Memory B cell (primary cell): ENCODE results near the gene FGA.

Experiments used
- ATAC-seq: fragments of 150-1000 bp; cut with Tn5 transposase; 2 replicates; pipeline ENCODE4 v1.10.0; 2021; ENCODE audit warnings: low read depth, mild to moderate bottlenecking, moderate library complexity
- DNase-seq, 2 donors: peaks; one replicate each; pipeline ENCODE4 v3.0.0; 2022; ENCODE audit warnings: low spot score in 2 of 2
- H3K27ac Mint-ChIP-seq: one replicate; pipeline ENCODE4 v1.8.0; 2022; ENCODE audit warnings: mild to moderate bottlenecking, moderate library complexity, mixed read lengths
- H3K27me3 Mint-ChIP-seq: one replicate; pipeline ENCODE4 v1.8.0; 2022; ENCODE audit warnings: mixed read lengths
- H3K36me3 Mint-ChIP-seq: one replicate; pipeline ENCODE4 v1.8.0; 2022; ENCODE audit warnings: mild to moderate bottlenecking, mixed read lengths
- H3K4me1 Mint-ChIP-seq: one replicate; pipeline ENCODE4 v1.8.0; 2022; ENCODE audit warnings: mixed read lengths
- H3K4me3 Mint-ChIP-seq: one replicate; pipeline ENCODE4 v1.8.0; 2022; ENCODE audit warnings: mild to moderate bottlenecking, moderate library complexity, mixed read lengths
- H3K9me3 Mint-ChIP-seq: one replicate; pipeline ENCODE4 v1.8.0; 2022; ENCODE audit warnings: mixed read lengths

The FGA gene

GRCh38 chr4:154582723-154583122, 7.8 kb downstream of the FGA start:
- H3K4me1 Mint-ChIP-seq = no peaks in the 10 kb centered on the region
- H3K27me3 Mint-ChIP-seq = peaks cover 6% of the 10 kb centered on the region
- DNase-seq (no peak), ATAC-seq (no peak)
- H3K9me3 Mint-ChIP-seq = no peaks in the 10 kb centered on the region
- H3K36me3 Mint-ChIP-seq = no peaks in the 10 kb centered on the region
- H3K27ac Mint-ChIP-seq = no peak overlapping the region
- H3K4me3 Mint-ChIP-seq = no peak overlapping the region

- ATAC-seq (no peak), DNase-seq (no peak)
- Mint-ChIP-seq H3K4me3 (no peak overlapping the region), H3K36me3 (no peaks in the 10 kb centered on the region), H3K4me1 (no peaks in the 10 kb centered on the region), H3K27ac (no peak overlapping the region), H3K9me3 (no peaks in the 10 kb centered on the region), H3K27me3 (peaks cover 3% of the 10 kb centered on the region)
Measured at GRCh38 chr4:154579927-154580326, 10.6 kb downstream of the FGA start.

- Mint-ChIP-seq H3K4me3 (no peak overlapping the region), H3K27ac (no peak overlapping the region), H3K9me3 (no peaks in the 10 kb centered on the region), H3K27me3 (peaks cover 5% of the 10 kb centered on the region), H3K36me3 (no peaks in the 10 kb centered on the region), H3K4me1 (no peaks in the 10 kb centered on the region)
- no peak for DNase-seq
- ATAC-seq = no peak
Measured at GRCh38 chr4:154578919-154579318, 11.6 kb downstream of the FGA start.

GRCh38 chr4:154577324-154577723, 13.2 kb downstream of the FGA start:
- Mint-ChIP-seq H3K9me3 (no peaks in the 10 kb centered on the region), H3K27me3 (peaks cover 5% of the 10 kb centered on the region), H3K36me3 (no peaks in the 10 kb centered on the region), H3K4me1 (no peaks in the 10 kb centered on the region), H3K27ac (no peak overlapping the region), H3K4me3 (no peak overlapping the region)
- DNase-seq = no peak
- ATAC-seq = no peak

GRCh38 chr4:154574311-154574710, 16.2 kb downstream of the FGA start:
- no peak for DNase-seq
- no peak for ATAC-seq
- Mint-ChIP-seq H3K4me1 (no peaks in the 10 kb centered on the region), H3K27ac (no peak overlapping the region), H3K36me3 (no peaks in the 10 kb centered on the region), H3K4me3 (no peak overlapping the region), H3K9me3 (no peaks in the 10 kb centered on the region), H3K27me3 (peaks cover 11% of the 10 kb centered on the region)

- no peak for ATAC-seq
- H3K36me3 Mint-ChIP-seq = no peaks in the 10 kb centered on the region
- no peak overlapping the region for H3K4me3 Mint-ChIP-seq
- H3K27me3 Mint-ChIP-seq = peaks cover 9% of the 10 kb centered on the region
- H3K27ac Mint-ChIP-seq = no peak overlapping the region
- H3K9me3 Mint-ChIP-seq = no peaks in the 10 kb centered on the region
- DNase-seq = no peak
- no peaks in the 10 kb centered on the region for H3K4me1 Mint-ChIP-seq
Measured at GRCh38 chr4:154573190-154573870, 17.2 kb downstream of the FGA start.

GRCh38 chr4:154569584-154569983, 21.0 kb downstream of the FGA start:
- DNase-seq = no peak
- peaks cover 6% of the 10 kb centered on the region for H3K27me3 Mint-ChIP-seq
- H3K9me3 Mint-ChIP-seq = no peaks in the 10 kb centered on the region
- no peak for ATAC-seq
- no peaks in the 10 kb centered on the region for H3K4me1 Mint-ChIP-seq
- H3K27ac Mint-ChIP-seq = no peak overlapping the region
- H3K4me3 Mint-ChIP-seq = no peak overlapping the region
- H3K36me3 Mint-ChIP-seq = no peaks in the 10 kb centered on the region

GRCh38 chr4:154569028-154569427, 21.5 kb downstream of the FGA start:
- no peaks in the 10 kb centered on the region for H3K36me3 Mint-ChIP-seq
- ATAC-seq (no peak), DNase-seq (no peak)
- H3K4me3 Mint-ChIP-seq = no peak overlapping the region
- H3K4me1 Mint-ChIP-seq = no peaks in the 10 kb centered on the region
- H3K9me3 Mint-ChIP-seq = no peaks in the 10 kb centered on the region
- H3K27ac Mint-ChIP-seq = no peak overlapping the region
- peaks cover 6% of the 10 kb centered on the region for H3K27me3 Mint-ChIP-seq

- Mint-ChIP-seq H3K36me3 (no peaks in the 10 kb centered on the region), H3K9me3 (no peaks in the 10 kb centered on the region), H3K27ac (no peak overlapping the region), H3K4me1 (no peaks in the 10 kb centered on the region), H3K4me3 (no peak overlapping the region), H3K27me3 (peaks cover 5% of the 10 kb centered on the region)
- DNase-seq (no peak), ATAC-seq (no peak)
Measured at GRCh38 chr4:154566639-154567204, 23.8 kb downstream of the FGA start.

- no peak overlapping the region for H3K27ac Mint-ChIP-seq
- H3K36me3 Mint-ChIP-seq = no peaks in the 10 kb centered on the region
- DNase-seq = no peak
- peaks cover 3% of the 10 kb centered on the region for H3K27me3 Mint-ChIP-seq
- H3K4me1 Mint-ChIP-seq = no peaks in the 10 kb centered on the region
- ATAC-seq = no peak
- no peaks in the 10 kb centered on the region for H3K9me3 Mint-ChIP-seq
- no peak overlapping the region for H3K4me3 Mint-ChIP-seq
Measured at GRCh38 chr4:154565704-154566103, 24.8 kb downstream of the FGA start.

- ATAC-seq = no peak
- no peaks in the 10 kb centered on the region for H3K36me3 Mint-ChIP-seq
- no peaks in the 10 kb centered on the region for H3K9me3 Mint-ChIP-seq
- H3K27me3 Mint-ChIP-seq = no peaks in the 10 kb centered on the region
- DNase-seq = no peak
- no peak overlapping the region for H3K27ac Mint-ChIP-seq
- peaks cover 3% of the 10 kb centered on the region for H3K4me1 Mint-ChIP-seq
- H3K4me3 Mint-ChIP-seq = no peak overlapping the region
Measured at GRCh38 chr4:154564311-154564710, 26.2 kb downstream of the FGA start.

GRCh38 chr4:154562697-154563254, 27.8 kb downstream of the FGA start, which contains the start of gene FGB:
Gene FGB, plus strand, starts transcription at chr4:154563011. Its CDS starts 8 bp downstream, at chr4:154563019.
- H3K36me3 Mint-ChIP-seq = no peaks in the 10 kb centered on the region

GRCh38 chr4:154560824-154561231, 29.7 kb downstream of the FGA start:
- H3K27me3 Mint-ChIP-seq = peaks cover 3% of the 10 kb centered on the region
- no peak for DNase-seq
- H3K4me3 Mint-ChIP-seq = no peak overlapping the region
- no peak overlapping the region for H3K27ac Mint-ChIP-seq
- peaks cover 3% of the 10 kb centered on the region for H3K4me1 Mint-ChIP-seq
- ATAC-seq = no peak
- no peaks in the 10 kb centered on the region for H3K9me3 Mint-ChIP-seq
- H3K36me3 Mint-ChIP-seq = no peaks in the 10 kb centered on the region

More at GRCh38 chr4:154562697-154563254, 27.8 kb downstream of the FGA start, which contains the start of gene FGB:
- Mint-ChIP-seq H3K27ac (no peak within 1 kb of the TSS), H3K27me3 (peaks cover 1% of the 10 kb centered on the region), H3K9me3 (no peaks in the 10 kb centered on the region), H3K4me3 (no peak within 1 kb of the TSS), H3K4me1 (peaks cover 3% of the 10 kb centered on the region)
- DNase-seq (no peak), ATAC-seq (no peak)

- Mint-ChIP-seq H3K4me1 (peaks cover 3% of the 10 kb centered on the region), H3K4me3 (no peak overlapping the region), H3K36me3 (no peaks in the 10 kb centered on the region), H3K27me3 (peaks cover 3% of the 10 kb centered on the region), H3K9me3 (no peaks in the 10 kb centered on the region), H3K27ac (no peak overlapping the region)
- ATAC-seq (no peak), DNase-seq (no peak)
Measured at GRCh38 chr4:154560419-154560801, 30.1 kb downstream of the FGA start.
